OCI-LY7 (cell line): ENCODE measurements around the gene DCAF4.

Experiments
- EZH2phosphoT487 ChIP-seq: fragments of 200-600 bp; sonication (generic); IDR thresholded peaks from 2 replicates; pipeline ENCODE4 v1.6.1; 2018; ENCODE audit warnings: low read depth, borderline replicate concordance, mild to moderate bottlenecking, mixed run types, antibody characterized with exemption, low read length, moderate library complexity, mixed read lengths
- TF ChIP-seq, protein P1 (sequence below): fragments of 200-600 bp; sonication (generic); conservative IDR thresholded peaks from 2 replicates; pipeline ENCODE4 v1.5.1; 2014; ENCODE audit warnings: mild to moderate bottlenecking, antibody characterized with exemption, low read length, moderate library complexity, mixed read lengths

GRCh38 chr14:72929316-72930080 lies 3.2 kb downstream of the DCAF4 start:
- TF ChIP-seq, protein P1, sequence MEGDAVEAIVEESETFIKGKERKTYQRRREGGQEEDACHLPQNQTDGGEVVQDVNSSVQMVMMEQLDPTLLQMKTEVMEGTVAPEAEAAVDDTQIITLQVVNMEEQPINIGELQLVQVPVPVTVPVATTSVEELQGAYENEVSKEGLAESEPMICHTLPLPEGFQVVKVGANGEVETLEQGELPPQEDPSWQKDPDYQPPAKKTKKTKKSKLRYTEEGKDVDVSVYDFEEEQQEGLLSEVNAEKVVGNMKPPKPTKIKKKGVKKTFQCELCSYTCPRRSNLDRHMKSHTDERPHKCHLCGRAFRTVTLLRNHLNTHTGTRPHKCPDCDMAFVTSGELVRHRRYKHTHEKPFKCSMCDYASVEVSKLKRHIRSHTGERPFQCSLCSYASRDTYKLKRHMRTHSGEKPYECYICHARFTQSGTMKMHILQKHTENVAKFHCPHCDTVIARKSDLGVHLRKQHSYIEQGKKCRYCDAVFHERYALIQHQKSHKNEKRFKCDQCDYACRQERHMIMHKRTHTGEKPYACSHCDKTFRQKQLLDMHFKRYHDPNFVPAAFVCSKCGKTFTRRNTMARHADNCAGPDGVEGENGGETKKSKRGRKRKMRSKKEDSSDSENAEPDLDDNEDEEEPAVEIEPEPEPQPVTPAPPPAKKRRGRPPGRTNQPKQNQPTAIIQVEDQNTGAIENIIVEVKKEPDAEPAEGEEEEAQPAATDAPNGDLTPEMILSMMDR = no peak
- TF ChIP-seq EZH2phosphoT487 = no peak
